Liver (tissue), 9 donors: Measurements from ENCODE around the gene BAG3. TPM values are rescaled to one million over a fixed set of nuclear protein-coding genes. Genes with fewer than 3 reads are reported as not detected.
A peak's percentile ranks its signal among the peaks of the same experiment; 100 is the strongest.

ENCODE experiments used
- DNase-seq: peaks from one replicate; pipeline ENCODE4 v3.0.0-alpha.2; 2017; ENCODE audit warnings: low spot score
- H3K27ac ChIP-seq, 2 donors: one replicate each; pipeline ENCODE4 v1.7.0; 2013; ENCODE audit warnings: inconsistent platforms in 2 of 2, low read length in 2 of 2, control low read depth in 1 of 2, low read depth in 1 of 2, mild to moderate bottlenecking in 1 of 2
- H3K27me3 ChIP-seq, 4 donors: one replicate each; pipeline versions ENCODE4 v1.6.1 to v1.7.0; 2013; ENCODE audit warnings: low read length in 3 of 4, inconsistent platforms in 1 of 4, mild to moderate bottlenecking in 1 of 4, moderate library complexity in 1 of 4; ENCODE audit not compliant: control insufficient read depth in 4 of 4, insufficient read depth in 4 of 4
- H3K36me3 ChIP-seq, 4 donors: one replicate each; pipeline versions ENCODE4 v1.6.1 to v1.7.0; 2013; ENCODE audit warnings: low read length in 3 of 4, mild to moderate bottlenecking in 3 of 4, low read depth in 1 of 4, moderate library complexity in 1 of 4; ENCODE audit not compliant: control insufficient read depth in 4 of 4, insufficient read depth in 3 of 4
- H3K4me1 ChIP-seq, 4 donors: one replicate each; pipeline versions ENCODE4 v1.6.1 to v1.7.0; 2013; ENCODE audit warnings: low read length in 3 of 4, mild to moderate bottlenecking in 3 of 4, moderate library complexity in 1 of 4; ENCODE audit not compliant: control insufficient read depth in 4 of 4, insufficient read depth in 4 of 4
- H3K4me3 ChIP-seq, 3 donors: one replicate each; pipeline versions ENCODE4 v1.6.1 to v1.7.0; 2013; ENCODE audit warnings: low read length in 3 of 3, control low read depth in 1 of 3, low read depth in 1 of 3, mild to moderate bottlenecking in 1 of 3
- H3K9ac ChIP-seq, 2 donors: one replicate each; pipeline ENCODE4 v1.7.0; 2013; ENCODE audit warnings: low read length in 2 of 2, mild to moderate bottlenecking in 2 of 2, moderate library complexity in 2 of 2, control low read depth in 1 of 2, low read depth in 1 of 2
- H3K9me3 ChIP-seq, 4 donors: one replicate each; pipeline versions ENCODE4 v1.6.1 to v1.7.0; 2013; ENCODE audit warnings: low read length in 3 of 4; ENCODE audit not compliant: control insufficient read depth in 4 of 4
- CTCF ChIP-seq: fragments of 150-350 bp; IDR thresholded peaks from 2 replicates; pipeline ENCODE4 v1.5.1; 2017; ENCODE audit warnings: improper control_type of control experiment, low read depth, low read length; ENCODE audit not compliant: missing input control
- EGR1 ChIP-seq, 2 donors: IDR thresholded peaks; 2 replicates each; pipeline ENCODE4 v1.6.1; 2016 to 2018; ENCODE audit warnings: antibody characterized with exemption in 2 of 2, low read depth in 2 of 2
- FOXA1 ChIP-seq: IDR thresholded peaks from 2 replicates; pipeline ENCODE4 v1.6.1; 2016; ENCODE audit warnings: antibody characterized with exemption
- FOXA2 ChIP-seq: IDR thresholded peaks from 2 replicates; pipeline ENCODE4 v1.6.1; 2016; ENCODE audit warnings: antibody characterized with exemption
- GABPA ChIP-seq, 2 donors: IDR thresholded peaks in 1 of 2; conservative IDR thresholded peaks in 1 of 2; 2 replicates each; pipeline ENCODE4 v1.6.1; 2016; ENCODE audit warnings: antibody characterized with exemption in 2 of 2, mild to moderate bottlenecking in 1 of 2, moderate library complexity in 1 of 2
- HNF4A ChIP-seq, 2 donors: conservative IDR thresholded peaks; 2 replicates each; pipeline ENCODE4 v1.6.1; 2016; ENCODE audit warnings: antibody characterized with exemption in 2 of 2, mild to moderate bottlenecking in 2 of 2
- HNF4G ChIP-seq: IDR thresholded peaks from 2 replicates; pipeline ENCODE4 v1.6.1; 2016; ENCODE audit warnings: antibody characterized with exemption
- JUND ChIP-seq, 2 donors: IDR thresholded peaks; 2 replicates each; pipeline ENCODE4 v1.6.1; 2016; ENCODE audit warnings: antibody characterized with exemption in 2 of 2
- NR2F2 ChIP-seq: IDR thresholded peaks from 2 replicates; pipeline ENCODE4 v1.6.1; 2016; ENCODE audit warnings: antibody characterized with exemption
- RAD21 ChIP-seq, 2 donors: IDR thresholded peaks; 2 replicates each; pipeline ENCODE4 v1.6.1; 2016; ENCODE audit warnings: antibody characterized with exemption in 2 of 2, mild to moderate bottlenecking in 2 of 2
- REST ChIP-seq: IDR thresholded peaks from 2 replicates; pipeline ENCODE4 v1.6.1; 2016; ENCODE audit warnings: antibody characterized with exemption, mild to moderate bottlenecking
- RXRA ChIP-seq, 2 donors: IDR thresholded peaks; 2 replicates each; pipeline ENCODE4 v1.6.1; 2017 to 2018; ENCODE audit warnings: antibody characterized with exemption in 2 of 2, mild to moderate bottlenecking in 1 of 2
- SP1 ChIP-seq: IDR thresholded peaks from 2 replicates; pipeline ENCODE4 v1.6.1; 2018; ENCODE audit warnings: antibody characterized with exemption, mild to moderate bottlenecking
- TAF1 ChIP-seq: conservative IDR thresholded peaks from 2 replicates; pipeline ENCODE4 v1.6.1; 2016; ENCODE audit warnings: antibody characterized with exemption, mild to moderate bottlenecking
- YY1 ChIP-seq: IDR thresholded peaks from 2 replicates; pipeline ENCODE4 v1.6.1; 2016; ENCODE audit warnings: antibody characterized with exemption, mild to moderate bottlenecking
- WGBS: extraction: QIAGEN DNeasy Blood & Tissue Kit; methylation state at CpG from one replicate; pipeline ENCODE4 v1.1.7; 2013; 5-methylcytosine and 5-hydroxymethylcytosine counted together
- polyA plus RNA-seq, 2 donors: library from polyadenylated mRNA; stranded (reverse) in 1 of 2; unstranded in 1 of 2; fragments of 200-250 nt in 1 of 2; fragments of >200 nt in 1 of 2; fragmentation: Nextera tagmentation in 1 of 2; extraction: Ambion mirVana in 1 of 2; gene quantifications; one replicate each; pipeline versions ENCODE4 v1.2.1 to v1.2.3, GENCODE V29; 2013 to 2015
- total RNA-seq, 2 donors: library from RNA; depleted of rRNA; stranded (reverse); fragments of >200 nt; gene quantifications; one replicate each; pipeline ENCODE4 v1.2.3, GENCODE V29; 2014
- TF ChIP-seq, protein P1 (sequence below): IDR thresholded peaks from 2 replicates; pipeline ENCODE4 v1.6.1; 2016; ENCODE audit warnings: antibody characterized with exemption
- TF ChIP-seq, protein P2 (sequence below): IDR thresholded peaks from 2 replicates; pipeline ENCODE4 v1.6.1; 2016; ENCODE audit warnings: antibody characterized with exemption
- TF ChIP-seq, protein P3 (sequence below): IDR thresholded peaks from 2 replicates; pipeline ENCODE4 v1.6.1; 2016; ENCODE audit warnings: antibody characterized with exemption
- donor health status: healthy.
- donor health status: healthy.
- donor health status: healthy.
- donor health status: healthy.
- donor health status: healthy.

The BAG3 gene
- total and polyA plus RNA-seq, 4 donors, result 2.2 to 15.1 (median 6.3) TPM

GRCh38 chr10:119686465-119687191 lies 35.4 kb downstream of the BAG3 start:
- Histone ChIP-seq H3K9ac (no peak overlapping the region), H3K9me3 (no peaks in the 10 kb centered on the region), H3K4me1 (no peaks in the 10 kb centered on the region), H3K4me3 (peak overlapping the region in 1 of 3 donors; percentile 30), H3K27me3 (no peaks in the 10 kb centered on the region), H3K36me3 (no peaks in the 10 kb centered on the region), H3K27ac (no peak overlapping the region)
- peak; percentile 78 for DNase-seq
- WGBS, result 24% methylated on average over 24 of the region's 24 CpGs
- TF ChIP-seq, protein P1, sequence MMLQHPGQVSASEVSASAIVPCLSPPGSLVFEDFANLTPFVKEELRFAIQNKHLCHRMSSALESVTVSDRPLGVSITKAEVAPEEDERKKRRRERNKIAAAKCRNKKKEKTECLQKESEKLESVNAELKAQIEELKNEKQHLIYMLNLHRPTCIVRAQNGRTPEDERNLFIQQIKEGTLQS, result no peak
- TF ChIP-seq HNF4G (no peak), RAD21 (IDR thresholded peaks at IDR 0.05) (peak; percentile 92 to 96), TAF1 (no peak), RXRA (IDR thresholded peaks at IDR 0.05) (no peak), FOXA2 (no peak), FOXA1 (no peak), HNF4A (conservative IDR thresholded peaks at IDR 0.05) (no peak), EGR1 (IDR thresholded peaks at IDR 0.05; ENCODE audit: low read depth in 2 of 2) (no peak), GABPA (IDR thresholded peaks at IDR 0.05 in 1 of 2, conservative IDR thresholded peaks at IDR 0.05 in 1 of 2) (no peak), NR2F2 (no peak), JUND (IDR thresholded peaks at IDR 0.05) (peak in 1 of 2 donors; percentile 40), CTCF (peak; percentile 76), SP1 (no peak), REST (no peak), YY1 (peak; percentile 42)
- TF ChIP-seq, protein P2, sequence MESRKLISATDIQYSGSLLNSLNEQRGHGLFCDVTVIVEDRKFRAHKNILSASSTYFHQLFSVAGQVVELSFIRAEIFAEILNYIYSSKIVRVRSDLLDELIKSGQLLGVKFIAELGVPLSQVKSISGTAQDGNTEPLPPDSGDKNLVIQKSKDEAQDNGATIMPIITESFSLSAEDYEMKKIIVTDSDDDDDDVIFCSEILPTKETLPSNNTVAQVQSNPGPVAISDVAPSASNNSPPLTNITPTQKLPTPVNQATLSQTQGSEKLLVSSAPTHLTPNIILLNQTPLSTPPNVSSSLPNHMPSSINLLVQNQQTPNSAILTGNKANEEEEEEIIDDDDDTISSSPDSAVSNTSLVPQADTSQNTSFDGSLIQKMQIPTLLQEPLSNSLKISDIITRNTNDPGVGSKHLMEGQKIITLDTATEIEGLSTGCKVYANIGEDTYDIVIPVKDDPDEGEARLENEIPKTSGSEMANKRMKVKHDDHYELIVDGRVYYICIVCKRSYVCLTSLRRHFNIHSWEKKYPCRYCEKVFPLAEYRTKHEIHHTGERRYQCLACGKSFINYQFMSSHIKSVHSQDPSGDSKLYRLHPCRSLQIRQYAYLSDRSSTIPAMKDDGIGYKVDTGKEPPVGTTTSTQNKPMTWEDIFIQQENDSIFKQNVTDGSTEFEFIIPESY, result no peak
- TF ChIP-seq, protein P3, sequence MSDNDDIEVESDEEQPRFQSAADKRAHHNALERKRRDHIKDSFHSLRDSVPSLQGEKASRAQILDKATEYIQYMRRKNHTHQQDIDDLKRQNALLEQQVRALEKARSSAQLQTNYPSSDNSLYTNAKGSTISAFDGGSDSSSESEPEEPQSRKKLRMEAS, result no peak
